H9 (cell line): ENCODE data around the gene NRXN3. TPM values are rescaled to one million over a fixed set of nuclear protein-coding genes. Genes with fewer than 3 reads are reported as not detected.

Experiments used
- DNase-seq: peaks from one replicate; pipeline ENCODE4 v3.0.0-alpha.2; 2017
- H2AFZ ChIP-seq: one replicate; pipeline ENCODE4 v1.6.1; 2013; ENCODE audit warnings: mild to moderate bottlenecking, low read length, control low read depth, moderate library complexity
- H2AK5ac ChIP-seq: 2 replicates; pipeline ENCODE4 v1.6.1; 2013; ENCODE audit warnings: low read length, control low read depth, mixed read lengths; ENCODE audit not compliant: insufficient read length
- H2BK120ac ChIP-seq: one replicate; pipeline ENCODE4 v1.6.1; 2013; ENCODE audit warnings: low read depth, mild to moderate bottlenecking, low read length, control low read depth, inconsistent platforms; ENCODE audit not compliant: poor library complexity, severe bottlenecking
- H2BK12ac ChIP-seq: 2 replicates; pipeline ENCODE4 v1.6.1; 2013; ENCODE audit warnings: low read length, control low read depth, mixed read lengths, low read depth; ENCODE audit not compliant: insufficient read length
- H2BK15ac ChIP-seq: 2 replicates; pipeline ENCODE4 v1.6.1; 2013; ENCODE audit warnings: low read depth, low read length, control low read depth
- H2BK20ac ChIP-seq: one replicate; pipeline ENCODE4 v1.6.1; 2013; ENCODE audit warnings: low read depth, mild to moderate bottlenecking, low read length, control low read depth, inconsistent platforms; ENCODE audit not compliant: poor library complexity, severe bottlenecking
- H2BK5ac ChIP-seq: 2 replicates; pipeline ENCODE4 v1.6.1; 2013; ENCODE audit warnings: low read length, control low read depth, mixed read lengths; ENCODE audit not compliant: insufficient read length
- H3K14ac ChIP-seq: 2 replicates; pipeline ENCODE4 v1.6.1; 2013; ENCODE audit warnings: low read length, control low read depth; ENCODE audit not compliant: insufficient read depth
- H3K18ac ChIP-seq: 2 replicates; pipeline ENCODE4 v1.6.1; 2013; ENCODE audit warnings: low read depth, mild to moderate bottlenecking, mixed read lengths, low read length, control low read depth; ENCODE audit not compliant: insufficient read length
- H3K23ac ChIP-seq: 2 replicates; pipeline ENCODE4 v1.6.1; 2013; ENCODE audit warnings: low read length, control low read depth, mixed read lengths, low read depth; ENCODE audit not compliant: insufficient read length
- H3K23me2 ChIP-seq: 2 replicates; pipeline ENCODE4 v1.6.1; 2013; ENCODE audit warnings: low read depth, mild to moderate bottlenecking, mixed read lengths, low read length, control low read depth; ENCODE audit not compliant: insufficient read length, poor library complexity, severe bottlenecking
- H3K27ac ChIP-seq: 2 replicates; pipeline ENCODE4 v1.5.1; 2013; ENCODE audit warnings: low read length, control low read depth, mixed read lengths, low read depth; ENCODE audit not compliant: insufficient read length
- H3K27me3 ChIP-seq: 2 replicates; pipeline ENCODE4 v1.6.1; 2013; ENCODE audit warnings: low read length, control low read depth, inconsistent platforms; ENCODE audit not compliant: insufficient read depth
- H3K4ac ChIP-seq: 2 replicates; pipeline ENCODE4 v1.6.1; 2013; ENCODE audit warnings: low read depth, mild to moderate bottlenecking, control low read depth, inconsistent platforms, low read length, moderate library complexity
- H3K4me1 ChIP-seq: 2 replicates; pipeline ENCODE4 v1.6.1; 2013; ENCODE audit warnings: low read length, control low read depth, inconsistent platforms; ENCODE audit not compliant: insufficient read depth
- H3K4me2 ChIP-seq: 2 replicates; pipeline ENCODE4 v1.6.1; 2013; ENCODE audit warnings: low read length, control low read depth, mixed read lengths; ENCODE audit not compliant: insufficient read length, insufficient read depth
- H3K56ac ChIP-seq: 2 replicates; pipeline ENCODE4 v1.6.1; 2013; ENCODE audit warnings: low read depth, mild to moderate bottlenecking, mixed read lengths, low read length, control low read depth; ENCODE audit not compliant: insufficient read length
- H3K79me1 ChIP-seq: 2 replicates; pipeline ENCODE4 v1.6.1; 2013; ENCODE audit warnings: low read depth, mild to moderate bottlenecking, moderate library complexity, low read length, control low read depth, inconsistent platforms; ENCODE audit not compliant: insufficient read depth, poor library complexity, severe bottlenecking
- H3K79me2 ChIP-seq: 2 replicates; pipeline ENCODE4 v1.6.1; 2013; ENCODE audit warnings: low read length, control low read depth, inconsistent platforms; ENCODE audit not compliant: insufficient read depth
- H3K9ac ChIP-seq: 2 replicates; pipeline ENCODE4 v1.6.1; 2013; ENCODE audit warnings: low read length, control low read depth, mixed read lengths; ENCODE audit not compliant: insufficient read length; ENCODE audit errors: extremely low read depth
- H3K9me3 ChIP-seq: one replicate; pipeline ENCODE4 v1.6.1; 2013; ENCODE audit warnings: low read depth, low read length, inconsistent platforms; ENCODE audit not compliant: control insufficient read depth
- H3T11ph ChIP-seq: one replicate; pipeline ENCODE4 v1.6.1; 2013; ENCODE audit warnings: mild to moderate bottlenecking, low read length, control low read depth, inconsistent platforms
- H4K20me1 ChIP-seq: one replicate; pipeline ENCODE4 v1.6.1; 2013; ENCODE audit not compliant: control insufficient read depth, insufficient read length, insufficient read depth
- H4K5ac ChIP-seq: 2 replicates; pipeline ENCODE4 v1.6.1; 2013; ENCODE audit warnings: low read depth, mild to moderate bottlenecking, mixed read lengths, low read length, control low read depth; ENCODE audit not compliant: insufficient read length
- H4K8ac ChIP-seq: replicated peaks from 2 replicates; pipeline ENCODE4 v1.6.1; 2013; ENCODE audit warnings: low read length, control low read depth, mixed read lengths, low read depth; ENCODE audit not compliant: insufficient read length
- H4K91ac ChIP-seq: 2 replicates; pipeline ENCODE4 v1.6.1; 2013; ENCODE audit warnings: low read depth, mild to moderate bottlenecking, moderate library complexity, mixed read lengths, low read length, control low read depth; ENCODE audit not compliant: insufficient read length
- H3K27ac Mint-ChIP-seq, 3 experiments: 2 replicates in 2 of 3; 3 replicates in 1 of 3; pipeline ENCODE4 v1.8.0; 2020 to 2021; ENCODE audit warnings: mixed read lengths in 3 of 3, mild to moderate bottlenecking in 1 of 3, moderate library complexity in 1 of 3
- H3K27me3 Mint-ChIP-seq: 2 replicates; pipeline ENCODE4 v1.8.0; 2021; ENCODE audit warnings: low read depth, mild to moderate bottlenecking, moderate library complexity, mixed read lengths
- H3K36me3 Mint-ChIP-seq, 3 experiments: 2 replicates in 2 of 3; 3 replicates in 1 of 3; pipeline ENCODE4 v1.8.0; 2020 to 2021; ENCODE audit warnings: low read depth in 3 of 3, mixed read lengths in 3 of 3; ENCODE audit not compliant: insufficient read depth in 1 of 3
- H3K4me1 Mint-ChIP-seq, 2 experiments: 2 replicates each; pipeline ENCODE4 v1.8.0; 2020; ENCODE audit warnings: mixed read lengths in 2 of 2
- H3K4me3 Mint-ChIP-seq, 2 experiments: 2 replicates in 1 of 2; 3 replicates in 1 of 2; pipeline ENCODE4 v1.8.0; 2020 to 2021; ENCODE audit warnings: mild to moderate bottlenecking in 2 of 2, mixed read lengths in 2 of 2, moderate library complexity in 1 of 2
- H3K9me3 Mint-ChIP-seq, 2 experiments: 2 replicates in 1 of 2; 3 replicates in 1 of 2; pipeline ENCODE4 v1.8.0; 2020; ENCODE audit warnings: mild to moderate bottlenecking in 2 of 2, mixed read lengths in 2 of 2, moderate library complexity in 1 of 2
- WGBS: extraction: QIAGEN DNeasy Blood & Tissue Kit; methylation state at CpG from one replicate; pipeline ENCODE4 v1.1.7; 2013; ENCODE audit warnings: missing lambda C conversion rate, low lambda C conversion rate, mixed read lengths; ENCODE audit not compliant: insufficient read length; ENCODE audit errors: extremely low coverage; 5-methylcytosine and 5-hydroxymethylcytosine counted together
- total RNA-seq: library from RNA; stranded (reverse); gene quantifications from 2 replicates; pipeline ENCODE4 v1.2.1, GENCODE V29; 2021
- TF ChIP-seq, protein P1 (sequence below): fragments of 200-600 bp; sonication (generic); conservative IDR thresholded peaks from 3 replicates; pipeline ENCODE4 v1.8.0; 2021; ENCODE audit warnings: antibody characterized with exemption, mild to moderate bottlenecking

NRXN3 gene
- total RNA-seq, 1 experiment from 2014 or later = 1.8 TPM

DNA sequence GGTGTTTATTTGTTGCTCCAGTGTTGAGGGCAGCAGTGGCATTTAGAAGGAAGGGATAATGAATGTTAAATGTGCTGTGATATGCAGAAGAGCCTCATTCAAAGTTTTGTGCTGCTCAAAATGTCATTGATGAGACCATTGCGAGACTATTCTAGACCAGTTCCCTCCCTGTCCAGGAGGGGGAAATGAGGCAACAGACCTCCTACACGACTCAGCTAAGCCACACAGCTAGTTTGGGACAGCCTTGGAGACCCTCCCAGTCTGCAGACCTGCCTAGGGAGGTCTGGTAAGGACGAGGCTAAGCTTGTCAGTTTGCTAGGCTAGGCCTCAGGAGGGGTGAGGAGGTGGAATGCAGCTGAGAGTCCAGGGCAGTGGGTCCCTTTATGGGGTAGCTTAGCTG lies 116.0 kb downstream of the NRXN3 start:
- H3K9me3 ChIP-seq = no peaks in the 10 kb centered on the region
- no peak overlapping the region for H3T11ph ChIP-seq
- H4K5ac ChIP-seq = no peak overlapping the region
- no peak overlapping the region for H3K27ac ChIP-seq
- TF ChIP-seq, protein P1, sequence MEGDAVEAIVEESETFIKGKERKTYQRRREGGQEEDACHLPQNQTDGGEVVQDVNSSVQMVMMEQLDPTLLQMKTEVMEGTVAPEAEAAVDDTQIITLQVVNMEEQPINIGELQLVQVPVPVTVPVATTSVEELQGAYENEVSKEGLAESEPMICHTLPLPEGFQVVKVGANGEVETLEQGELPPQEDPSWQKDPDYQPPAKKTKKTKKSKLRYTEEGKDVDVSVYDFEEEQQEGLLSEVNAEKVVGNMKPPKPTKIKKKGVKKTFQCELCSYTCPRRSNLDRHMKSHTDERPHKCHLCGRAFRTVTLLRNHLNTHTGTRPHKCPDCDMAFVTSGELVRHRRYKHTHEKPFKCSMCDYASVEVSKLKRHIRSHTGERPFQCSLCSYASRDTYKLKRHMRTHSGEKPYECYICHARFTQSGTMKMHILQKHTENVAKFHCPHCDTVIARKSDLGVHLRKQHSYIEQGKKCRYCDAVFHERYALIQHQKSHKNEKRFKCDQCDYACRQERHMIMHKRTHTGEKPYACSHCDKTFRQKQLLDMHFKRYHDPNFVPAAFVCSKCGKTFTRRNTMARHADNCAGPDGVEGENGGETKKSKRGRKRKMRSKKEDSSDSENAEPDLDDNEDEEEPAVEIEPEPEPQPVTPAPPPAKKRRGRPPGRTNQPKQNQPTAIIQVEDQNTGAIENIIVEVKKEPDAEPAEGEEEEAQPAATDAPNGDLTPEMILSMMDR = peak; percentile 36
- no peaks in the 10 kb centered on the region for H3K79me1 ChIP-seq
- no peak overlapping the region for H2AK5ac ChIP-seq
- H3K27me3 ChIP-seq = no peaks in the 10 kb centered on the region
- no peak overlapping the region for H3K9ac ChIP-seq
- peak overlapping the region in 1 of 3 experiments; percentile 64; a peak in 1 of 7 replicates for H3K27ac Mint-ChIP-seq
- no peaks in the 10 kb centered on the region for H3K27me3 Mint-ChIP-seq
- no peaks in the 10 kb centered on the region for H3K4me1 ChIP-seq
- H3K9me3 Mint-ChIP-seq = 0 out of 5 replicates have a peak, but pooled peaks cover 0 to 2% of the 10 kb centered on the region in 2 experiments
- no peak overlapping the region for H2BK15ac ChIP-seq
- H2BK5ac ChIP-seq = no peak overlapping the region
- no peaks in the 10 kb centered on the region for H3K23me2 ChIP-seq
- no peak overlapping the region for H2BK120ac ChIP-seq
- H2BK12ac ChIP-seq = no peak overlapping the region
- no peak overlapping the region for H3K4me3 Mint-ChIP-seq
- H3K79me2 ChIP-seq = no peaks in the 10 kb centered on the region
- no peak overlapping the region for H2AFZ ChIP-seq
- H3K56ac ChIP-seq = no peak overlapping the region
- peaks cover 0 to 6% (median 0%) of the 10 kb centered on the region in 3 experiments; a peak in 1 of 7 replicates for H3K36me3 Mint-ChIP-seq
- no peak overlapping the region for H2BK20ac ChIP-seq
- no peak overlapping the region for H3K4me2 ChIP-seq
- peaks cover 16 to 17% of the 10 kb centered on the region in 2 experiments for H3K4me1 Mint-ChIP-seq
- no peak overlapping the region for H4K8ac ChIP-seq
- H3K23ac ChIP-seq = no peak overlapping the region
- H4K91ac ChIP-seq = no peak overlapping the region
- H3K18ac ChIP-seq = no peak overlapping the region
- no peaks in the 10 kb centered on the region for H4K20me1 ChIP-seq
- no peak overlapping the region for H3K14ac ChIP-seq
- H3K4ac ChIP-seq = no peak overlapping the region
- DNase-seq = no peak
- WGBS = no CpG with 5 or more reads among the region's 3 CpGs
